OCI-LY7 (cell line): ENCODE results near the gene SAMMSON.

Source experiments
- CTCF ChIP-seq: fragments of 200-600 bp; sonication (generic); conservative IDR thresholded peaks from 2 replicates; pipeline ENCODE4 v1.5.1; 2014; ENCODE audit warnings: mild to moderate bottlenecking, antibody characterized with exemption, low read length, moderate library complexity, mixed read lengths
- EZH2phosphoT487 ChIP-seq: fragments of 200-600 bp; sonication (generic); IDR thresholded peaks from 2 replicates; pipeline ENCODE4 v1.6.1; 2018; ENCODE audit warnings: low read depth, borderline replicate concordance, mild to moderate bottlenecking, mixed run types, antibody characterized with exemption, low read length, moderate library complexity, mixed read lengths

DNA sequence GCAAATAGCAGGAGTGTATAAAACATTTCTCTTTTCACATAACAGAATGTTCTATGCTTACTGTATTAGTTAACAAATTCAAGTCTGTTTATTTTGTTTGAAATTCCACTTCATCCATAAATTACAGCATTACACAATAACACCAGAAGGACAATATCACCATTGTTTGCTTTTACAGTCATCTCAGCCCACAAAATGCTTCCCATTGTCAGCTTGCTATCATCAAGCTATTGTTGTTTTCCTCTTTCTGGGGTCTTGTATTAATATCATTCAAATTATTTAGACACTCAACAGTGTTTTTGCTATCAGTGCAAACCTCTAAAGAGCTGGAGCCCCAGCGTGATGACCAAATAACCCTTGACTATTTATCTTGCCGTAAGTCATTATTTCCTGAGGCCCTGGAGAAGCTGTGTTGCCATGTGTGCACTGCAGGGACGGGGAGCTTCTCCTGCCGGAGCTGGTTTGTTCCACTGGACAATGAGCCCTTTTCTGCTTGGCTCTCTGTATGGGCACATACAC lies 1.1 kb downstream of the SAMMSON start:
- TF ChIP-seq CTCF (no peak), EZH2phosphoT487 (no peak)
